Duodenal mucosa (tissue), 2 donors: ENCODE data around the gene CRELD1.

Experiments
- H3K27ac ChIP-seq: one replicate; pipeline ENCODE4 v1.7.0; 2013; ENCODE audit warnings: low read depth, low read length
- H3K27me3 ChIP-seq, 2 donors: one replicate each; pipeline ENCODE4 v1.7.0; 2013; ENCODE audit warnings: low read length in 2 of 2, control low read depth in 1 of 2; ENCODE audit not compliant: insufficient read depth in 2 of 2, control insufficient read depth in 1 of 2
- H3K36me3 ChIP-seq, 2 donors: one replicate each; pipeline ENCODE4 v1.7.0; 2013; ENCODE audit warnings: low read length in 2 of 2, control low read depth in 1 of 2; ENCODE audit not compliant: insufficient read depth in 2 of 2, control insufficient read depth in 1 of 2
- H3K4me1 ChIP-seq, 2 donors: one replicate each; pipeline ENCODE4 v1.7.0; 2013; ENCODE audit warnings: low read length in 2 of 2, control low read depth in 1 of 2; ENCODE audit not compliant: insufficient read depth in 2 of 2, control insufficient read depth in 1 of 2
- H3K4me3 ChIP-seq, 2 donors: one replicate each; pipeline ENCODE4 v1.7.0; 2013; ENCODE audit warnings: low read length in 2 of 2, low read depth in 1 of 2
- H3K9ac ChIP-seq, 2 donors: one replicate each; pipeline ENCODE4 v1.7.0; 2013; ENCODE audit warnings: low read length in 2 of 2, low read depth in 1 of 2
- H3K9me3 ChIP-seq, 2 donors: one replicate each; pipeline ENCODE4 v1.7.0; 2013; ENCODE audit warnings: low read length in 2 of 2, control low read depth in 1 of 2; ENCODE audit not compliant: control insufficient read depth in 1 of 2

The CRELD1 gene

DNA sequence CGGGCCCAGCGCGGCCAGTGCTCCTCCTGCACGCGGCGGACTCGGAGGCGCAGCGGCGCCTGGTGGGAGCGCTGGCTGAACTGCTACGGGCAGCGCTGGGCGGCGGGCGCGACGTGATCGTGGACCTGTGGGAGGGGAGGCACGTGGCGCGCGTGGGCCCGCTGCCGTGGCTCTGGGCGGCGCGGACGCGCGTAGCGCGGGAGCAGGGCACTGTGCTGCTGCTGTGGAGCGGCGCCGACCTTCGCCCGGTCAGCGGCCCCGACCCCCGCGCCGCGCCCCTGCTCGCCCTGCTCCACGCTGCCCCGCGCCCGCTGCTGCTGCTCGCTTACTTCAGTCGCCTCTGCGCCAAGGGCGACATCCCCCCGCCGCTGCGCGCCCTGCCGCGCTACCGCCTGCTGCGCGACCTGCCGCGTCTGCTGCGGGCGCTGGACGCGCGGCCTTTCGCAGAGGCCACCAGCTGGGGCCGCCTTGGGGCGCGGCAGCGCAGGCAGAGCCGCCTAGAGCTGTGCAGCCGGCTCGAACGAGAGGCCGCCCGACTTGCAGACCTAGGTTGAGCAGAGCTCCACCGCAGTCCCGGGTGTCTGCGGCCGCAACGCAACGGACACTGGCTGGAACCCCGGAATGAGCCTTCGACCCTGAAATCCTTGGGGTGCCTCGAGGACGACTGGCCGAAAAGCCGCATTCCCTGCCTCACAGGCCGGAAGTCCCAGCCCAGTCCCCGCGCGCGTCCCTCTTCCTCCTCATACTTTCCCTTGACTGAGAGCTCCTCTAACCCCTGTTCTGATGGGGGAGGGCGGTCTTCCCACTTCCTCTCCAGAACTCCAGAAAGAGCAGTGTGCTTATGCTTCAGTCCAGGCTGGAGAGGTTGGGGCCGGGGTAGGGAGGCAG, 18.1 kb upstream of the CRELD1 start:
- Histone ChIP-seq H3K36me3 (peaks cover 0 to 19% of the 10 kb centered on the region in 2 donors), H3K4me3 (peak overlapping the region; percentile 61 to 63), H3K27ac (peak overlapping the region; percentile 71), H3K27me3 (no peaks in the 10 kb centered on the region), H3K9me3 (no peaks in the 10 kb centered on the region), H3K9ac (peak overlapping the region; percentile 53 to 70), H3K4me1 (peaks cover 46 to 48% of the 10 kb centered on the region in 2 donors)

DNA sequence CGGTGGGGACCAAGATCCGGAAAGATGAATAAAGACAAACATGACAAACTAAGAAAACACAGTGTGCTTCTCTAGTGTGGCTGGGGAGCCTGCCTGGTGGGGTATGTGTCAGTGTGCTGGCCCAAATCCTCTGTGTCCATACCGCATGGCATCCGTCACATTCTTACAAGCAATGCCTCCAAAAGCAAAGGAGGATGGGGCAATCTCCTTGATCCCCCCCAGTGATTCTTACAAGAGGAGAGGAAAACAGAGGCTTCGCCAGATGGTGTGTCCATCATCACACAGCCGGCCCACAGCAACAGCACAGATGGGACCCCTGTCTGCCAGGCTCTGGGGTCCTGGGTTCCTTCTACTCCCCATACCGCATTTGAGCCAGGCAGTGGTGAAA, 17.3 kb upstream of the CRELD1 start:
- peak overlapping the region; percentile 67 to 74 for H3K9ac ChIP-seq
- H3K27me3 ChIP-seq: no peaks in the 10 kb centered on the region
- H3K4me3 ChIP-seq: peak overlapping the region; percentile 70 to 76
- H3K27ac ChIP-seq: peak overlapping the region; percentile 86
- no peaks in the 10 kb centered on the region for H3K9me3 ChIP-seq
- H3K36me3 ChIP-seq: peaks cover 0 to 10% of the 10 kb centered on the region in 2 donors
- H3K4me1 ChIP-seq: peaks cover 46 to 48% of the 10 kb centered on the region in 2 donors

DNA sequence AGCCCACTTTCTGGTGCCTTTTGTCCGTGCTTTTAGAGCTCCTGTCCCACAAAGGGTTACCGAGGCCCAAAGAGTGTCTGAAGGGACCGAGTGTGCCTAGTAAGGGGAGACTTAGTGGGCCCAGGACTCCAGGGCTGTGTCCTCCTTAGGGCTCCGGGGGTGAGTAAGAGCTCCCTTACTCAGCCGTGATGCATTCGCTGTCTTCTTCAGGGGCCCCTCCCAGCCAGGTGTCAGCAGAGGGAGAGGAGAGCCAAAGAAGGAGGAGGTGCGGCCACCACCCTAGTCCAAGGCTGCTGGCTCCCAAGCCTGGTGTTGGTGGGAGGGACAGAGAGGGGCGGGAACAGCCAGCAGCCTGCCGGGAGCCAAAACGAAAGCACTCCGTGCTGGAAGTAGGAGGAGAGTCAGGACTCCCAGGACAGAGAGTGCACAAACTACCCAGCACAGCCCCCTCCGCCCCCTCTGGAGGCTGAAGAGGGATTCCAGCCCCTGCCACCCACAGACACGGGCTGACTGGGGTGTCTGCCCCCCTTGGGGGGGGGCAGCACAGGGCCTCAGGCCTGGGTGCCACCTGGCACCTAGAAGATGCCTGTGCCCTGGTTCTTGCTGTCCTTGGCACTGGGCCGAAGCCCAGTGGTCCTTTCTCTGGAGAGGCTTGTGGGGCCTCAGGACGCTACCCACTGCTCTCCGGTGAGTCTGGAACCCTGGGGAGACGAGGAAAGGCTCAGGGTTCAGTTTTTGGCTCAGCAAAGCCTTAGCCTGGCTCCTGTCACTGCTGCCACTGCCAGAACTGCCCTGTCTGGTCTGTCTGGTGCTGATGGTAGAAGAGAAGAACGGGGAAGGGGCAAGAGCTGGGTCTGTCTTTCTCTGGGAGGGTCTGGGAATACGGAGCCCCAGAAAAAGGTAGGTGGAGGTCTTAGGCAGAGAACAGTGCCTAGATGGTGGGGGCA, 16.6 kb upstream of the CRELD1 start, which contains the start of gene IL17RC:
TSS of gene IL17RC (plus strand) at position 365 of the 947 bp plus-strand sequence. CDS start at position 583, 218 bp downstream.
- Histone ChIP-seq H3K36me3 (peaks cover 0 to 4% of the 10 kb centered on the region in 2 donors), H3K9me3 (no peaks in the 10 kb centered on the region), H3K9ac (peak within 1 kb of the TSS; percentile 74 to 76), H3K4me3 (peak within 1 kb of the TSS; percentile 70 to 76), H3K27me3 (no peaks in the 10 kb centered on the region), H3K27ac (peak within 1 kb of the TSS; percentile 86), H3K4me1 (peaks cover 45 to 46% of the 10 kb centered on the region in 2 donors)

DNA sequence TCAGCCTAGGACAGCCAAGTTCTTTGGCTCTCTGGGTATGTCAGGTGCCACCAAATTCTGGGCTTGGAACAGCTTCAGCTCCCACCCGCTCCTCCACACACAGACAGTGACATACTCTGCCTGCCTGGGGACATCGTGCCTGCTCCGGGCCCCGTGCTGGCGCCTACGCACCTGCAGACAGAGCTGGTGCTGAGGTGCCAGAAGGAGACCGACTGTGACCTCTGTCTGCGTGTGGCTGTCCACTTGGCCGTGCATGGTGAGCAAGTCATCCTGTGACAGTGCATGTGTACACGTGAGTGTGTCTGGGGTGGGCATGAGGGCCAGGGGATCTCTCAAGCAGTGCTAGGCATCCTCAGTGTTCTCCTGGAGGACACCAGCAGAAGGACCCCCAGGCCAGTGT, 15.8 kb upstream of the CRELD1 start:
- Histone ChIP-seq H3K27me3 (no peaks in the 10 kb centered on the region), H3K27ac (no peak overlapping the region), H3K9me3 (no peaks in the 10 kb centered on the region), H3K4me3 (peak overlapping the region; percentile 70 to 76), H3K36me3 (no peaks in the 10 kb centered on the region), H3K4me1 (peaks cover 39 to 40% of the 10 kb centered on the region in 2 donors), H3K9ac (peak overlapping the region; percentile 32 to 76)

DNA sequence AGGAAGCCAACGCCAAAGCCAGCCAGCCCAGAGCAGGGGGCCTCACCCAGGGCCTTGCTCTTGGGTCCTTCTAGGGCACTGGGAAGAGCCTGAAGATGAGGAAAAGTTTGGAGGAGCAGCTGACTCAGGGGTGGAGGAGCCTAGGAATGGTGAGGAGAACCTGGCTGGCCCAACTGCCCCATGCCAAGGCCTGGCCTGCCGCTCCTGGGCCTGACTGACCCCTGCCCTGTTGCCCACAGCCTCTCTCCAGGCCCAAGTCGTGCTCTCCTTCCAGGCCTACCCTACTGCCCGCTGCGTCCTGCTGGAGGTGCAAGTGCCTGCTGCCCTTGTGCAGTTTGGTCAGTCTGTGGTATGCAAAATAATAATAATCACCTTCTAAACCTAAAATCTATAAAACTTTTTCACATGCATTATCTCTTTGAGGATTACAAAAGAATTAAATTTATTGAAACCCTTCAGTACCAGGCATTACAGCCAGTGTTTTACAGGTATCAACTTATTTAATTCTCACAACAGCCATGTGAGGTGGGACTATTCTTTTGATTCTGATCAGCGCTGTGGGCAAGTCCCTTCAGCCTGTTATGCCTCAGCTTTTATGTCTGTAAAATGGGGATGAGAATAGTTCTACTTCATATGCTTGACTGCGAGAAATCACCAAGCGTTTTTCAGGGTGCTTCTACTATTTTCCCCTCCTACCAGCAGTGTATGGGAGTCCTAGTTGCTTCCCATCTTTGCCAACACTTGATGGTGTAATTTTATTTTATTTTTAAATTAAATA, 15.2 kb upstream of the CRELD1 start:
- no peaks in the 10 kb centered on the region for H3K9me3 ChIP-seq
- H3K27me3 ChIP-seq: no peaks in the 10 kb centered on the region
- H3K36me3 ChIP-seq: no peaks in the 10 kb centered on the region
- H3K27ac ChIP-seq: no peak overlapping the region
- H3K4me3 ChIP-seq: peak overlapping the region; percentile 70 to 76
- peak overlapping the region in 1 of 2 donors; percentile 32 for H3K9ac ChIP-seq
- peaks cover 38 to 39% of the 10 kb centered on the region in 2 donors for H3K4me1 ChIP-seq

DNA sequence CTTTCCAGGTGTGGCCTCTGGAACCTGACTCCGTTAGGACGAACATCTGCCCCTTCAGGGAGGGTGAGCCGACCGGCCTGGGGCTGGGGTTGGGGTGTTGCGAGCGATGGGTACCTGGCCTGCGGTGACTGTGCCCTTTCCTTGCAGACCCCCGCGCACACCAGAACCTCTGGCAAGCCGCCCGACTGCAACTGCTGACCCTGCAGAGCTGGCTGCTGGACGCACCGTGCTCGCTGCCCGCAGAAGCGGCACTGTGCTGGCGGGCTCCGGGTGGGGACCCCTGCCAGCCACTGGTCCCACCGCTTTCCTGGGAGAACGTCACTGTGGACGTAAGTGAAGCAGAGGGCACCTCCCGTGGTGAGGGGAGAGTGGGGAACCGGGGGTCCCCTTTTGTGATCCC, 5.5 kb upstream of the CRELD1 start:
- peaks cover 0 to 5% of the 10 kb centered on the region in 2 donors for H3K4me1 ChIP-seq
- H3K27ac ChIP-seq: no peak overlapping the region
- no peaks in the 10 kb centered on the region for H3K27me3 ChIP-seq
- H3K9ac ChIP-seq: no peak overlapping the region
- no peaks in the 10 kb centered on the region for H3K9me3 ChIP-seq
- H3K36me3 ChIP-seq: peaks cover 3 to 18% of the 10 kb centered on the region in 2 donors
- H3K4me3 ChIP-seq: no peak overlapping the region

DNA sequence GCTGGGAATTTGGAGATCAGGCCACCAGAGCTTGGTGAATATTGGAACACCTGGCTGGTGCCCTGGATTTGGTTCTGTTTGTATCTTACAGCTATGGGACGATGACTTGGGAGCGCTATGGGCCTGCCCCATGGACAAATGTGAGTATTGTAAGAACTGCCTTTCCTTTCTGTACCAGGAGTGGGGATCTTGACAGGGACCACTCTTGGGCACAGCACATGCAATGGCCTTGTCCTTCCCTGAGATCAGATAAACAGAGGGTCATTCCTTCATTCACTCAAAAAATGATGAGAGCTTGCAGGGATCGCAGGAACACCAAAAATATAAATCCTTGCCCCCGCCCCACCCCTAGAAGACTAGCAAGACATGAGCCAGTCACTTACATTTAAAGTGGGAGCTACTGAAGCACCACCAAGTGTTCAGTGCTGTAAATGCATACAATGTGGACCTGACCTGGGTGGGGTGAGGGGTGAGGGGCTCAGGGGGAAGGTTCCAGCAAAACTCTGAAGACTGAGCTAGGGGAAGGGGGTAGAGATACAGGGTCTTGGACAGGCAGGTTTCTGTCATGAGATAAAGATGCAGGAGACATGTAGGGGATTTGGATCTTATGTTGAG, 2.7 kb upstream of the CRELD1 start:
- Histone ChIP-seq H3K36me3 (peaks cover 0 to 9% of the 10 kb centered on the region in 2 donors), H3K27me3 (no peaks in the 10 kb centered on the region), H3K4me3 (no peak overlapping the region), H3K9ac (no peak overlapping the region), H3K27ac (no peak overlapping the region), H3K4me1 (peaks cover 16 to 24% of the 10 kb centered on the region in 2 donors), H3K9me3 (no peaks in the 10 kb centered on the region)

DNA sequence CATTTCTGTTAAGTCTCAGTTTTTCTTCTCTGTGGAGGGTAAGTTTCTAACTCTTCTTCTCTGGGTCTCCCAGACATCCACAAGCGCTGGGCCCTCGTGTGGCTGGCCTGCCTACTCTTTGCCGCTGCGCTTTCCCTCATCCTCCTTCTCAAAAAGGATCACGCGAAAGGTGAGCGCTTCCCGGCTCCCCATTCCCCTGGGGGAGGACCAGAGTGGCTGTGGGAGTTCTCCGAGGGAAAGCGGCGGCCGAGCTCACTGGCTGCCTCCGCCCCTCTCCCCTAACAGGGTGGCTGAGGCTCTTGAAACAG, 1.1 kb upstream of the CRELD1 start:
- H3K9me3 ChIP-seq: no peaks in the 10 kb centered on the region
- H3K4me1 ChIP-seq: peaks cover 16 to 25% of the 10 kb centered on the region in 2 donors
- H3K4me3 ChIP-seq: peak overlapping the region; percentile 88 to 92
- H3K27me3 ChIP-seq: no peaks in the 10 kb centered on the region
- peak overlapping the region; percentile 96 for H3K27ac ChIP-seq
- H3K36me3 ChIP-seq: peaks cover 3 to 19% of the 10 kb centered on the region in 2 donors
- peak overlapping the region; percentile 68 to 85 for H3K9ac ChIP-seq

DNA sequence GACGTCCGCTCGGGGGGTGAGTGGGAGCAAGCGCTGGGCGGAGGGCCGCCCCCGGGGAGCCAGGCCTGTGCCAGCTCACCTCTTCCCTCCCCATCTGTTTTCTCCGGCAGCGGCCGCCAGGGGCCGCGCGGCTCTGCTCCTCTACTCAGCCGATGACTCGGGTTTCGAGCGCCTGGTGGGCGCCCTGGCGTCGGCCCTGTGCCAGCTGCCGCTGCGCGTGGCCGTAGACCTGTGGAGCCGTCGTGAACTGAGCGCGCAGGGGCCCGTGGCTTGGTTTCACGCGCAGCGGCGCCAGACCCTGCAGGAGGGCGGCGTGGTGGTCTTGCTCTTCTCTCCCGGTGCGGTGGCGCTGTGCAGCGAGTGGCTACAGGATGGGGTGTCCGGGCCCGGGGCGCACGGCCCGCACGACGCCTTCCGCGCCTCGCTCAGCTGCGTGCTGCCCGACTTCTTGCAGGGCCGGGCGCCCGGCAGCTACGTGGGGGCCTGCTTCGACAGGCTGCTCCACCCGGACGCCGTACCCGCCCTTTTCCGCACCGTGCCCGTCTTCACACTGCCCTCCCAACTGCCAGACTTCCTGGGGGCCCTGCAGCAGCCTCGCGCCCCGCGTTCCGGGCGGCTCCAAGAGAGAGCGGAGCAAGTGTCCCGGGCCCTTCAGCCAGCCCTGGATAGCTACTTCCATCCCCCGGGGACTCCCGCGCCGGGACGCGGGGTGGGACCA, 632 bp upstream of the CRELD1 start:
- H3K4me1 ChIP-seq: peaks cover 16 to 25% of the 10 kb centered on the region in 2 donors
- H3K36me3 ChIP-seq: peaks cover 3 to 24% of the 10 kb centered on the region in 2 donors
- H3K4me3 ChIP-seq: peak overlapping the region; percentile 88 to 92
- H3K27ac ChIP-seq: peak overlapping the region; percentile 96
- no peaks in the 10 kb centered on the region for H3K27me3 ChIP-seq
- H3K9ac ChIP-seq: peak overlapping the region; percentile 68 to 85
- no peaks in the 10 kb centered on the region for H3K9me3 ChIP-seq
